ENCODE results near the gene PREX1. TPM values are rescaled to one million over a fixed set of nuclear protein-coding genes. Genes with fewer than 3 reads are reported as not detected.

Gene PREX1
- total RNA-seq, 1 donor = 14.1 TPM

DNA sequence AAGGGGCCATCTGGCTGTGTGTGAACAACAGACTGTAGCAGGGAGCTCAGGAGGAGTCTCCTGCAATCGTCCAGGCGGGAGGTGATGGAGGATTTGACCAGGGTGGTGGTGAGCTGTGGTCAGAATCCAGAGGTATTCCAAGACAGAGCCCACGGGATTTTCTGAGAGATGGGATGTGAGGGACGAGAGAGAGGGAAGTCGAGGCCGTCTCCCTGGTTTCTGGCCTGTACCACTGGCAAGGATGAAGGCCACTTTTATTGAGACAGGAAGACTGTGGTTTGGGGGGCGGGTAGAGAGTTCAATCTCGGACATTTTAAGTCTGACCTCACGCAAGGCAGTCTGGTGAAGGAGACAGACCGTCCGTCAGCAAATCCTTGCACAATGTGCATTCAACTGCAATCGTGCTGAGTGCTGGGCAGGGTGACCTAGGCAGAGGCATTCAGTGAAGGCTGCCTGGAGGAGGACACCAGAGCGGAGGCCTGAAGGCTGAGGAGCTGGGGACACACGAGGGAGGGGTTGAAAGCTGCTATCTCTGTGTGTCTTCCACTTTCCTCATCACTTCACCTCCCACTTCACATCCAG is 53.9 kb downstream of the PREX1 start:
- H4K20me1 ChIP-seq (ENCODE audit: insufficient read depth, low read length) = no peaks in the 10 kb centered on the region
- peak overlapping the region; percentile 56 for H3K27ac ChIP-seq (ENCODE audit: low read depth, low read length)
- no peak for DNase-seq (ENCODE audit: insufficient read length, low spot score, missing footprints)
- H3K27me3 ChIP-seq (ENCODE audit: insufficient read depth, low read length) = no peaks in the 10 kb centered on the region
- H3K4me1 ChIP-seq (ENCODE audit: insufficient read depth, low read length) = peaks cover 23% of the 10 kb centered on the region
- TF ChIP-seq, protein P1, sequence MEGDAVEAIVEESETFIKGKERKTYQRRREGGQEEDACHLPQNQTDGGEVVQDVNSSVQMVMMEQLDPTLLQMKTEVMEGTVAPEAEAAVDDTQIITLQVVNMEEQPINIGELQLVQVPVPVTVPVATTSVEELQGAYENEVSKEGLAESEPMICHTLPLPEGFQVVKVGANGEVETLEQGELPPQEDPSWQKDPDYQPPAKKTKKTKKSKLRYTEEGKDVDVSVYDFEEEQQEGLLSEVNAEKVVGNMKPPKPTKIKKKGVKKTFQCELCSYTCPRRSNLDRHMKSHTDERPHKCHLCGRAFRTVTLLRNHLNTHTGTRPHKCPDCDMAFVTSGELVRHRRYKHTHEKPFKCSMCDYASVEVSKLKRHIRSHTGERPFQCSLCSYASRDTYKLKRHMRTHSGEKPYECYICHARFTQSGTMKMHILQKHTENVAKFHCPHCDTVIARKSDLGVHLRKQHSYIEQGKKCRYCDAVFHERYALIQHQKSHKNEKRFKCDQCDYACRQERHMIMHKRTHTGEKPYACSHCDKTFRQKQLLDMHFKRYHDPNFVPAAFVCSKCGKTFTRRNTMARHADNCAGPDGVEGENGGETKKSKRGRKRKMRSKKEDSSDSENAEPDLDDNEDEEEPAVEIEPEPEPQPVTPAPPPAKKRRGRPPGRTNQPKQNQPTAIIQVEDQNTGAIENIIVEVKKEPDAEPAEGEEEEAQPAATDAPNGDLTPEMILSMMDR (IDR thresholded peaks at IDR 0.05; ENCODE audit: extremely low read depth, low read depth, low read length) = no peak
- H3K36me3 ChIP-seq (ENCODE audit: insufficient read depth, low read length) = no peaks in the 10 kb centered on the region
- no peak overlapping the region for H3K4me3 ChIP-seq (ENCODE audit: insufficient read depth, low read length)
- no peak overlapping the region for H3K4me2 ChIP-seq (ENCODE audit: insufficient read depth, low read length)
- H3K79me2 ChIP-seq (ENCODE audit: insufficient read depth, low read length) = peaks cover 11% of the 10 kb centered on the region
- no peaks in the 10 kb centered on the region for H3K9me3 ChIP-seq (ENCODE audit: low read depth, low read length)
- peak overlapping the region; percentile 43 for H2AFZ ChIP-seq (ENCODE audit: low read length)

DNA sequence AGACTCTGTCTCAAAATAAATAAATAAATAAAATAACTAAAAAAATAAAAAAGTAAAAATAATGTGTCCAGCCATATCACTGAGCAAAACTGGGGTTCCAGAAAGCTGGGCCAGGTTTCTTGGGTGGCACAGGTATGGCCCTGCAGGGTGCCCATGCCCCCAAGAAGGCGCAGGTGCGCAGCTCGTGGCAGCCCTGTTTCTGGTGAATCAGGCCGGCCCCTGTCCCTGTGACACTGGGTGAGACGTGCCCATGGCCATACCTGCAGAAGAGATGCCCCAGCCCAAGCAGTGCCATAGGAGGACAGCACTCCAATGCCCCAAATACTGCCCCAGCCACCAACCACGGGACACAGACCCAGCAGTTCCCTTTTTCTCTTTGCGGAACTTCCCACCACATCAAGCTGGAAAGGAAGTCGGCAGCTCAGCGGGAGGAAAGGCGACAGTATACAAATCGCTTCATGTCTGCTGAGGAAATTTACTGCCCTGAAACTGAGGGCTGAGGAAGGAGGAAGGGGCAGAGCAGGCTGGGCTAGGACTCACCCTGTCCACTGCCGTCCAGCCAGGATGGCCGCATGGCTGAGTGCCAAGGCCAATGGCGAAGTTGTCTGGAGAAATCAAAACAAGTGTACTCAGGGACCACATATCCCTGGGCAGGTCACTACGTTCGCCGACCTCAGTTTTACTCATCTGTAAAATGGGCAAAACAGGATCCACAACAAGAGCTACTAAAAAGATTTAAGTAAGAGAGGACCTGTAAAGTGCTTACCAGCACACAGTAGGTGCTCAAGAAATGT is 55.4 kb downstream of the PREX1 start:
- Histone ChIP-seq H3K4me1 (ENCODE audit: insufficient read depth, low read length) (peaks cover 23% of the 10 kb centered on the region), H3K79me2 (ENCODE audit: insufficient read depth, low read length) (peaks cover 7% of the 10 kb centered on the region), H2AFZ (ENCODE audit: low read length) (no peak overlapping the region), H3K4me2 (ENCODE audit: insufficient read depth, low read length) (no peak overlapping the region), H3K36me3 (ENCODE audit: insufficient read depth, low read length) (no peaks in the 10 kb centered on the region), H4K20me1 (ENCODE audit: insufficient read depth, low read length) (no peaks in the 10 kb centered on the region), H3K27ac (ENCODE audit: low read depth, low read length) (no peak overlapping the region), H3K4me3 (ENCODE audit: insufficient read depth, low read length) (no peak overlapping the region), H3K27me3 (ENCODE audit: insufficient read depth, low read length) (no peaks in the 10 kb centered on the region), H3K9me3 (ENCODE audit: low read depth, low read length) (no peaks in the 10 kb centered on the region)
- TF ChIP-seq, protein P1 (IDR thresholded peaks at IDR 0.05; ENCODE audit: extremely low read depth, low read depth, low read length) = no peak
- no peak for DNase-seq (ENCODE audit: insufficient read length, low spot score, missing footprints)

DNA sequence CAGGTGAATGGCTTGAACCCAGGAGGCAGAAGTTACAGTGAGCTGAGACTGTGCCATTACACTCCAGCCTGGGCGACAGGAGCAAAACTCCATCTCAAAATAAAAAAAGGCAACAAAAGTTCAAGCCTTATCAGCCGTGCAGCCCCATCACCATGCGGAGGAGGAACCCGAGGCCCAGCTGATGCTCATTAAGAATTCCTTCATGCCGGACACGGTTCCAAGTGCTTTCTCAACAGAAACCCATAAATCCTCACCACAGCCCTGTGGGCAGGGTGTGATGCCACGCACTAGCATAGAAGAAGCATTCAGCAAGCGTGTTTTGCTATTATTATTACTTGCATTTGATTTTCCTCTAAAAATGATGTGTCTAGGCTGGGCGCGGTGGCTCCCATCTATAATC is 56.3 kb downstream of the PREX1 start:
- H3K4me2 ChIP-seq (ENCODE audit: insufficient read depth, low read length) = peak overlapping the region; percentile 29
- peaks cover 23% of the 10 kb centered on the region for H3K4me1 ChIP-seq (ENCODE audit: insufficient read depth, low read length)
- TF ChIP-seq, protein P1 (IDR thresholded peaks at IDR 0.05; ENCODE audit: extremely low read depth, low read depth, low read length) = no peak
- no peaks in the 10 kb centered on the region for H3K9me3 ChIP-seq (ENCODE audit: low read depth, low read length)
- H3K79me2 ChIP-seq (ENCODE audit: insufficient read depth, low read length) = no peaks in the 10 kb centered on the region
- H3K27me3 ChIP-seq (ENCODE audit: insufficient read depth, low read length) = no peaks in the 10 kb centered on the region
- H3K27ac ChIP-seq (ENCODE audit: low read depth, low read length) = no peak overlapping the region
- peak; percentile 92 for DNase-seq (ENCODE audit: insufficient read length, low spot score, missing footprints)
- H3K36me3 ChIP-seq (ENCODE audit: insufficient read depth, low read length) = no peaks in the 10 kb centered on the region
- H2AFZ ChIP-seq (ENCODE audit: low read length) = no peak overlapping the region
- peaks cover 2% of the 10 kb centered on the region for H4K20me1 ChIP-seq (ENCODE audit: insufficient read depth, low read length)
- no peak overlapping the region for H3K4me3 ChIP-seq (ENCODE audit: insufficient read depth, low read length)

DNA sequence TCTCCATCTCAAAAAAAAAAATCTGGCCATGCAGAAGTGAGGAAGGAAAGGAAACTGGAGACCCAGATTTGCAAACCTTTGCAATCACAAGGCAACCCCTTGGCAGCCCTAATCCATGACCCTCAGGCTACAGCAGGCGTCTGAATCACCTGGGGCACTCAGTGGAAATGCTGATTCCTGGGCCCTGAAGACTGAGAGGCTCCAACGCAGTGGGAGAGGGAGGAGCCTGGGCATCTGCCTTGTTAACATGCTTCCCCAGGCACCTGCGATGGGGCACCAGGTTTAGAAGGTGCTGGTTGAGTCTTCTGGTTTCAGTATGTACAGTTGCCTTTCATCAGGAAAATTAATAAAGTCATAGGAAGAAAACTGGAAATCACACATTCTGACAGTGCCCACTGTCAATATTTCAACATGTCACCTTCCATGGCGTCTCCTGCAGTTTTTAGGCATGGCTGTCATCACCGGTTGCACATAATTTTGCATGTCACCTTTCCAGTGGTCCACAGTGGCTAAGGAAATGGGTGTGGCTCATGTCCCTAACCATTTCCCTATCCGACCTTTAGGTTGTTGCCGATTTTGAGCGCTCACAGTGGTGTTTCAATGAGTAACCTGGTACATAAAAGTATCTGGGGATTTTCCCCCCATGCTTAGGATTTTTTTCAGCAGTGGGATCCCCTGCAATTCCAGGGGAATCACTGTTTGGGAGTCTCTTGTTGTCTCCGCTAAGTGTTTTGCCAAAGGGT is 56.9 kb downstream of the PREX1 start:
- H3K9me3 ChIP-seq (ENCODE audit: low read depth, low read length) = no peaks in the 10 kb centered on the region
- TF ChIP-seq, protein P1 (IDR thresholded peaks at IDR 0.05; ENCODE audit: extremely low read depth, low read depth, low read length) = no peak
- H3K27me3 ChIP-seq (ENCODE audit: insufficient read depth, low read length) = no peaks in the 10 kb centered on the region
- no peaks in the 10 kb centered on the region for H3K79me2 ChIP-seq (ENCODE audit: insufficient read depth, low read length)
- H3K27ac ChIP-seq (ENCODE audit: low read depth, low read length) = no peak overlapping the region
- H4K20me1 ChIP-seq (ENCODE audit: insufficient read depth, low read length) = peaks cover 2% of the 10 kb centered on the region
- H3K4me2 ChIP-seq (ENCODE audit: insufficient read depth, low read length) = peak overlapping the region; percentile 29
- H3K4me3 ChIP-seq (ENCODE audit: insufficient read depth, low read length) = no peak overlapping the region
- H3K36me3 ChIP-seq (ENCODE audit: insufficient read depth, low read length) = no peaks in the 10 kb centered on the region
- no peak overlapping the region for H2AFZ ChIP-seq (ENCODE audit: low read length)
- H3K4me1 ChIP-seq (ENCODE audit: insufficient read depth, low read length) = peaks cover 23% of the 10 kb centered on the region
- no peak for DNase-seq (ENCODE audit: insufficient read length, low spot score, missing footprints)

All from osteoblast (primary cell).